H1 (cell line): Measurements from ENCODE around the gene HLX. TPM values are rescaled to one million over a fixed set of nuclear protein-coding genes. Genes with fewer than 3 reads are reported as not detected.

ENCODE experiments used
- CTCF ChIA-PET: fragments of 300-600 bp; sonication (Branson Sonifier 250); formaldehyde crosslinking; loops from one replicate; lab custom pipeline; 2021; ENCODE audit not compliant: partially characterized antibody; lab: Charles Lee
- POLR2A ChIA-PET: fragments of 300-600 bp; sonication (Branson Sonifier 250); formaldehyde crosslinking; loops from one replicate; lab custom pipeline; 2021; ENCODE audit warnings: inconsistent platforms; ENCODE audit not compliant: partially characterized antibody; lab: Charles Lee
- DNase-seq, 2 experiments: peaks; one replicate each; pipeline versions ENCODE4 v3.0.0 to v3.0.0-alpha.2; 2010 to 2022; ENCODE audit warnings: low spot score in 2 of 2, low read depth in 1 of 2, mixed read lengths in 1 of 2
- FAIRE-seq: peaks from 2 replicates; lab custom pipeline; 2011; peaks lifted over from hg19 to GRCh38; lab: Jason Lieb, UNC
- H2AFZ ChIP-seq: 2 replicates; pipeline ENCODE4 v1.8.1; 2012; ENCODE audit warnings: low read length, inconsistent platforms
- H2AK5ac ChIP-seq: 2 replicates; pipeline ENCODE4 v1.6.1; 2013; ENCODE audit warnings: low read depth, low read length
- H2BK120ac ChIP-seq: replicated peaks from 2 replicates; pipeline ENCODE3; 2013; ENCODE audit warnings: low read depth, low read length, inconsistent platforms
- H2BK12ac ChIP-seq: 2 replicates; pipeline ENCODE4 v1.6.1; 2013; ENCODE audit warnings: low read depth, low read length
- H2BK15ac ChIP-seq: 2 replicates; pipeline ENCODE4 v1.6.1; 2013; ENCODE audit warnings: low read length
- H2BK20ac ChIP-seq: 2 replicates; pipeline ENCODE4 v1.6.1; 2013; ENCODE audit warnings: low read length
- H2BK5ac ChIP-seq: 2 replicates; pipeline ENCODE4 v1.6.1; 2013; ENCODE audit warnings: low read depth, low read length
- H3K14ac ChIP-seq: 2 replicates; pipeline ENCODE4 v1.6.1; 2013; ENCODE audit warnings: inconsistent platforms; ENCODE audit not compliant: insufficient read length
- H3K18ac ChIP-seq: 2 replicates; pipeline ENCODE4 v1.6.1; 2013; ENCODE audit warnings: low read length; ENCODE audit errors: extremely low read depth
- H3K23ac ChIP-seq: 2 replicates; pipeline ENCODE4 v1.6.1; 2013; ENCODE audit warnings: inconsistent platforms; ENCODE audit not compliant: insufficient read length
- H3K23me2 ChIP-seq: 2 replicates; pipeline ENCODE4 v1.6.1; 2013; ENCODE audit warnings: low read depth, low read length
- H3K27ac ChIP-seq: 2 replicates; pipeline ENCODE4 v1.6.1; 2011; ENCODE audit warnings: low read depth, low read length, inconsistent platforms
- H3K27me3 ChIP-seq, 4 experiments: replicated peaks in 1 of 4; 1 replicate in 1 of 4; 2 replicates in 3 of 4; pipeline versions ENCODE4 v1.6.1 to v1.8.1; 2011 to 2013; ENCODE audit warnings: low read length in 3 of 4, mild to moderate bottlenecking in 3 of 4, inconsistent platforms in 2 of 4, mixed read lengths in 2 of 4, moderate library complexity in 1 of 4; ENCODE audit not compliant: control insufficient read depth in 3 of 4, insufficient read depth in 3 of 4; ENCODE audit errors: extremely low read depth in 1 of 4
- H3K36me3 ChIP-seq, 4 experiments: 2 replicates each; pipeline versions ENCODE4 v1.6.1 to v1.8.1; 2011 to 2013; ENCODE audit warnings: mild to moderate bottlenecking in 4 of 4, low read length in 3 of 4, moderate library complexity in 2 of 4, control low read depth in 1 of 4, inconsistent platforms in 1 of 4; ENCODE audit not compliant: insufficient read depth in 4 of 4, control insufficient read depth in 2 of 4
- H3K4ac ChIP-seq: replicated peaks from 2 replicates; pipeline ENCODE3; 2013; ENCODE audit warnings: low read length, low read depth, mixed read lengths, inconsistent platforms; ENCODE audit not compliant: insufficient read length
- H3K4me1 ChIP-seq, 4 experiments: replicated peaks in 1 of 4; 1 replicate in 1 of 4; 2 replicates in 3 of 4; pipeline versions ENCODE4 v1.6.1 to v1.8.1; 2011 to 2013; ENCODE audit warnings: low read length in 3 of 4, inconsistent platforms in 2 of 4, mixed read lengths in 1 of 4; ENCODE audit not compliant: insufficient read depth in 4 of 4, control insufficient read depth in 3 of 4
- H3K4me2 ChIP-seq, 2 experiments: 2 replicates each; pipeline versions ENCODE4 v1.6.1 to v1.8.1; 2011 to 2013; ENCODE audit warnings: low read depth in 2 of 2, low read length in 2 of 2, control low read depth in 1 of 2, inconsistent platforms in 1 of 2, mild to moderate bottlenecking in 1 of 2; ENCODE audit not compliant: insufficient read depth in 1 of 2
- H3K4me3 ChIP-seq, 4 experiments: fragments of 200-600, 300-600 bp in 1 of 4; sonication (generic), shearing (Covaris generic), sonication (Bioruptor Twin) in 1 of 4; 2 replicates each; pipeline versions ENCODE4 v1.5.1 to v1.8.1; 2011 to 2016; ENCODE audit warnings: low read length in 4 of 4, low read depth in 3 of 4, control low read depth in 2 of 4, inconsistent platforms in 2 of 4, mild to moderate bottlenecking in 2 of 4, mixed read lengths in 1 of 4, moderate library complexity in 1 of 4; ENCODE audit not compliant: insufficient read depth in 2 of 4; ENCODE audit errors: extremely low read depth in 1 of 4
- H3K56ac ChIP-seq: replicated peaks from 2 replicates; pipeline ENCODE3; 2013; ENCODE audit warnings: low read depth, mild to moderate bottlenecking, mixed read lengths, low read length, inconsistent platforms; ENCODE audit not compliant: insufficient read length
- H3K79me1 ChIP-seq: 2 replicates; pipeline ENCODE4 v1.6.1; 2013; ENCODE audit warnings: low read depth, low read length, control low read depth
- H3K79me2 ChIP-seq, 2 experiments: 2 replicates each; pipeline versions ENCODE4 v1.6.1 to v1.8.1; 2012 to 2013; ENCODE audit warnings: low read length in 2 of 2, mild to moderate bottlenecking in 2 of 2, inconsistent platforms in 1 of 2; ENCODE audit not compliant: insufficient read depth in 2 of 2, control insufficient read depth in 1 of 2
- H3K9ac ChIP-seq, 4 experiments: replicated peaks in 1 of 4; 1 replicate in 1 of 4; 2 replicates in 3 of 4; pipeline versions ENCODE4 v1.6.1 to v1.8.1; 2011 to 2013; ENCODE audit warnings: low read depth in 3 of 4, low read length in 3 of 4, control low read depth in 2 of 4, mild to moderate bottlenecking in 2 of 4, moderate library complexity in 2 of 4, inconsistent platforms in 1 of 4; ENCODE audit errors: extremely low read depth in 1 of 4
- H3K9me3 ChIP-seq, 2 experiments: 2 replicates each; pipeline versions ENCODE4 v1.6.1 to v1.8.1; 2012 to 2013; ENCODE audit warnings: mild to moderate bottlenecking in 2 of 2, moderate library complexity in 2 of 2, control low read depth in 1 of 2, inconsistent platforms in 1 of 2, low read depth in 1 of 2, low read length in 1 of 2, mixed read lengths in 1 of 2; ENCODE audit not compliant: insufficient read depth in 2 of 2
- H4K20me1 ChIP-seq, 2 experiments: replicated peaks in 1 of 2; 2 replicates each; pipeline versions ENCODE3 to v1.8.1; 2011 to 2013; ENCODE audit warnings: inconsistent platforms in 2 of 2, low read length in 2 of 2, mild to moderate bottlenecking in 1 of 2; ENCODE audit not compliant: insufficient read depth in 2 of 2, control insufficient read depth in 1 of 2
- H4K5ac ChIP-seq: 2 replicates; pipeline ENCODE4 v1.6.1; 2013; ENCODE audit warnings: low read length, low read depth, mixed read lengths, inconsistent platforms; ENCODE audit not compliant: insufficient read length
- H4K8ac ChIP-seq: 2 replicates; pipeline ENCODE4 v1.8.0; 2013; ENCODE audit warnings: mild to moderate bottlenecking, moderate library complexity, low read length, inconsistent platforms; ENCODE audit not compliant: insufficient read depth; ENCODE audit errors: extremely low read depth
- H4K91ac ChIP-seq: replicated peaks from 2 replicates; pipeline ENCODE3; 2013; ENCODE audit warnings: low read length, mixed read lengths, inconsistent platforms; ENCODE audit not compliant: insufficient read length
- CBX8 ChIP-seq: fragments of 300-800, 300-1000 bp; sonication (generic); IDR thresholded peaks from 2 replicates; pipeline ENCODE4 v1.7.1; 2016; ENCODE audit warnings: low read depth, low read length, borderline replicate concordance
- EGR1 ChIP-seq: IDR thresholded peaks from 2 replicates; pipeline ENCODE4 v1.6.1; 2011; ENCODE audit warnings: low read depth, low read length, borderline replicate concordance
- MAX ChIP-seq: IDR thresholded peaks from 2 replicates; pipeline ENCODE4 v1.6.1; 2012; ENCODE audit warnings: inconsistent platforms
- RNF2 ChIP-seq: fragments of 200-900, 300-1000 bp; sonication (generic); IDR thresholded peaks from 2 replicates; pipeline ENCODE4 v1.7.1; 2016; ENCODE audit warnings: borderline replicate concordance, low read depth, mild to moderate bottlenecking, antibody characterized with exemption, low read length; ENCODE audit not compliant: poor library complexity, severe bottlenecking; ENCODE audit errors: missing control alignments
- SP1 ChIP-seq: IDR thresholded peaks from 2 replicates; pipeline ENCODE4 v1.6.1; 2011; ENCODE audit warnings: low read depth, low read length
- SUZ12 ChIP-seq: fragments of 200-600 bp; sonication (generic); IDR thresholded peaks from 2 replicates; pipeline ENCODE4 v1.6.1; 2012; ENCODE audit warnings: mild to moderate bottlenecking, inconsistent platforms, low read length, moderate library complexity, mixed read lengths
- WGBS, 2 experiments: shearing (Covaris generic) in 1 of 2; methylation state at CpG; one replicate each; pipeline versions ENCODE4 v1.1.6 to v1.1.7; 2013 to 2015; ENCODE audit warnings: low lambda C conversion rate in 2 of 2, mixed read lengths in 2 of 2, inconsistent platforms in 1 of 2, low coverage in 1 of 2, missing lambda C conversion rate in 1 of 2; ENCODE audit not compliant: insufficient replicate concordance in 2 of 2, insufficient coverage in 1 of 2, insufficient read length in 1 of 2; ENCODE audit errors: extremely low coverage in 1 of 2, missing lambda C conversion rate in 1 of 2; 5-methylcytosine and 5-hydroxymethylcytosine counted together
- polyA plus RNA-seq, 7 experiments: library from polyadenylated mRNA; depleted of rRNA in 3 of 7; stranded (reverse) in 5 of 7; unstranded in 2 of 7; fragments of >200 nt in 5 of 7; fragments of 200-250 nt in 2 of 7; gene quantifications; 1 replicate in 5 of 7; 2 replicates in 1 of 7; 4 replicates in 1 of 7; pipeline versions ENCODE4 v1.2.1 to v1.2.3, GENCODE V29; 2011 to 2013; ENCODE audit warnings: missing spikeins in 2 of 7, mixed read lengths in 2 of 7
- total RNA-seq: library from RNA; stranded (reverse); fragmentation: NEBNext Ultra II Directional; extraction: Animal tissue kit (Norgen Biotek cat#: 25700); gene quantifications from 2 replicates; pipeline ENCODE4 v1.2.1, GENCODE V29; 2021
- TF ChIP-seq, protein P1 (sequence below), 3 experiments: IDR thresholded peaks; 1 replicate in 2 of 3; 2 replicates in 1 of 3; pipeline versions ENCODE4 v1.5.1 to v1.6.1; 2011; ENCODE audit warnings: low read length in 3 of 3, mild to moderate bottlenecking in 3 of 3, inconsistent platforms in 2 of 3, low read depth in 1 of 3, moderate library complexity in 1 of 3; ENCODE audit not compliant: insufficient read depth in 1 of 3; ENCODE audit errors: control extremely low read depth in 1 of 3

The HLX gene
- total and polyA plus RNA-seq, 2 of the 8 experiments (the other 6 are each of a cell fraction or from before 2014, with no cell fraction given): 0.11 to 0.30 TPM

DNA sequence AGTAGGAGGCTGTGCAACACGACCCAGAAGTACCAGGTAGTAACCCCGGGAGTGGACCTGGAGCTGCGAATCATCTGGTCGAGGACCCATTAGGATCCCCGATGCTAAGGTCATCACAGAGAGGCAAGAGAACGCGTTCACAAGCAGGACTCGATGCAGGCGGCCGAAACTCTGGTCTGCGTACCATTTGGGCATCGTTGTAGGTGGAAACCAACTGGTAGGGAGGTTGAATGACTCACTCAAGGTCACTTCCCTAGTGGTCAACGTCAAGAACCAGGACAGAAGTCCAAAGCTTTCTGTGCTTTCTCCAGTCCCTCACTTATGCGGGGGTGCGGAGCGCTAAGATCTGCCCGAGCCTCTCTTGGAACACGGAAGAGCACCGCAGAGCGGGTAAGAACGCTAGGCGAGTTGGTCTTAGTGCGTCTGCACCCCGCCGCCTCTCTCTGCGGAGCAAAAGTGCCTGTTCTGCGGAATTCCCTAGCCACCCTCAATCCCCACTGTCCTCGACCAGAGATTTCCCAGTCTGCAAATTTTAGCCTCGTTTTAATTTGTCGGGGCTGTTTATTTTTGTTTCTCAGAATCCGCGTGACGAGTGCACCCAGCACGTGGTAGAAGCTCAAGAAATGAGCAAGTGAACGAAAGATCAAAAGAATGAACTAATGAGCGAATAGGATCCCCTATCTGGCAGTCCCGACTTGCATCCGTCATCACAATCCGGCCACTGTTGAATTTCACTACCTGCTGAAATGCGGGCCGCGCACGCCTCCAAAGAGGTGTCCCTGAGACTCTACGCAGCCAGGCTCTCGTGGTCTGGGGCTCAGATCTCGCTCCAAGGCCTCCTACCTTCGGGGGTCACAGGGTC, 12.2 kb downstream of the HLX start:
- Histone ChIP-seq H3K9ac (no peak overlapping the region), H3K18ac (0 out of 2 replicates have a peak overlapping the region, but pooled peaks have one; percentile 6), H3K14ac (no peak overlapping the region), H3K4me3 (peak overlapping the region in 1 of 4 experiments; percentile 27; a peak in 1 of 8 replicates), H2AFZ (no peak overlapping the region), H2BK5ac (no peak overlapping the region; the same call in 1 of the 2 replicates), H3K27me3 (peaks cover 99 to 100% (median 100%) of the 10 kb centered on the region in 4 experiments), H3K27ac (no peak overlapping the region), H3K23me2 (no peaks in the 10 kb centered on the region; the same call in none of the 2 replicates), H2BK120ac (no peak overlapping the region), H2AK5ac (peak overlapping the region; percentile 26; the same call in 1 of the 2 replicates), H2BK20ac (no peak overlapping the region), H3K79me2 (no peaks in the 10 kb centered on the region), H2BK12ac (0 out of 2 replicates have a peak overlapping the region, but pooled peaks have one; percentile 42), H2BK15ac (peak overlapping the region; percentile 88), H3K23ac (no peak overlapping the region), H3K4me2 (peak overlapping the region; percentile 44 to 51), H3K79me1 (no peaks in the 10 kb centered on the region; the same call in 1 of the 2 replicates), H4K8ac (peak overlapping the region; percentile 64; the same call in 1 of the 2 replicates), H4K91ac (no peak overlapping the region), H3K4ac (no peak overlapping the region), H4K20me1 (peaks cover 37 to 59% of the 10 kb centered on the region in 2 experiments), H3K36me3 (0 out of 8 replicates have a peak, but pooled peaks cover 0 to under 1% (median 0%) of the 10 kb centered on the region in 4 experiments), H3K56ac (no peak overlapping the region), H4K5ac (no peak overlapping the region), H3K9me3 (no peaks in the 10 kb centered on the region), H3K4me1 (peaks cover 5 to 52% (median 28%) of the 10 kb centered on the region in 4 experiments)
- ChIA-PET CTCF (interaction anchor here (0.7 to 4.8 kb wide), 7 partner anchors 9 to 314 kb away, joined by 3 to 32 read pairs (median 4); no protein-coding TSS in a partner anchor), POLR2A (interaction anchor here (1.5 kb wide), 1 partner anchor 9 kb away, joined by 3 read pairs; no protein-coding TSS in a partner anchor)
- FAIRE-seq (no peak), DNase-seq (peak in 1 of 2 experiments; percentile 58)
- 6% methylated on average over 46 of the region's 47 CpGs; no CpG with 5 or more reads in 1 of the 2 experiments for WGBS, 2 experiments
- TF ChIP-seq RNF2 (peak; percentile 95), MAX (no peak), SUZ12 (peak; percentile 97), SP1 (no peak), EGR1 (no peak), CBX8 (peak; percentile 87; the same call in 1 of the 2 replicates)
- TF ChIP-seq, protein P1, sequence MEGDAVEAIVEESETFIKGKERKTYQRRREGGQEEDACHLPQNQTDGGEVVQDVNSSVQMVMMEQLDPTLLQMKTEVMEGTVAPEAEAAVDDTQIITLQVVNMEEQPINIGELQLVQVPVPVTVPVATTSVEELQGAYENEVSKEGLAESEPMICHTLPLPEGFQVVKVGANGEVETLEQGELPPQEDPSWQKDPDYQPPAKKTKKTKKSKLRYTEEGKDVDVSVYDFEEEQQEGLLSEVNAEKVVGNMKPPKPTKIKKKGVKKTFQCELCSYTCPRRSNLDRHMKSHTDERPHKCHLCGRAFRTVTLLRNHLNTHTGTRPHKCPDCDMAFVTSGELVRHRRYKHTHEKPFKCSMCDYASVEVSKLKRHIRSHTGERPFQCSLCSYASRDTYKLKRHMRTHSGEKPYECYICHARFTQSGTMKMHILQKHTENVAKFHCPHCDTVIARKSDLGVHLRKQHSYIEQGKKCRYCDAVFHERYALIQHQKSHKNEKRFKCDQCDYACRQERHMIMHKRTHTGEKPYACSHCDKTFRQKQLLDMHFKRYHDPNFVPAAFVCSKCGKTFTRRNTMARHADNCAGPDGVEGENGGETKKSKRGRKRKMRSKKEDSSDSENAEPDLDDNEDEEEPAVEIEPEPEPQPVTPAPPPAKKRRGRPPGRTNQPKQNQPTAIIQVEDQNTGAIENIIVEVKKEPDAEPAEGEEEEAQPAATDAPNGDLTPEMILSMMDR (IDR thresholded peaks at IDR 0.05; ENCODE audit: control extremely low read depth in 1 of 3, insufficient read depth in 1 of 3, low read depth in 1 of 3, low read length in 3 of 3): no peak
